NCI-H2196 treated with DMSO at 0.1 percent for 48 hours (cell line): ENCODE measurements around the gene CCDC39.

Source experiments
- DNase-seq: peaks from one replicate; lab custom pipeline; 2025; ENCODE audit not compliant: unreplicated experiment; lab: John Stamatoyannopoulos, UW

The CCDC39 gene

DNA sequence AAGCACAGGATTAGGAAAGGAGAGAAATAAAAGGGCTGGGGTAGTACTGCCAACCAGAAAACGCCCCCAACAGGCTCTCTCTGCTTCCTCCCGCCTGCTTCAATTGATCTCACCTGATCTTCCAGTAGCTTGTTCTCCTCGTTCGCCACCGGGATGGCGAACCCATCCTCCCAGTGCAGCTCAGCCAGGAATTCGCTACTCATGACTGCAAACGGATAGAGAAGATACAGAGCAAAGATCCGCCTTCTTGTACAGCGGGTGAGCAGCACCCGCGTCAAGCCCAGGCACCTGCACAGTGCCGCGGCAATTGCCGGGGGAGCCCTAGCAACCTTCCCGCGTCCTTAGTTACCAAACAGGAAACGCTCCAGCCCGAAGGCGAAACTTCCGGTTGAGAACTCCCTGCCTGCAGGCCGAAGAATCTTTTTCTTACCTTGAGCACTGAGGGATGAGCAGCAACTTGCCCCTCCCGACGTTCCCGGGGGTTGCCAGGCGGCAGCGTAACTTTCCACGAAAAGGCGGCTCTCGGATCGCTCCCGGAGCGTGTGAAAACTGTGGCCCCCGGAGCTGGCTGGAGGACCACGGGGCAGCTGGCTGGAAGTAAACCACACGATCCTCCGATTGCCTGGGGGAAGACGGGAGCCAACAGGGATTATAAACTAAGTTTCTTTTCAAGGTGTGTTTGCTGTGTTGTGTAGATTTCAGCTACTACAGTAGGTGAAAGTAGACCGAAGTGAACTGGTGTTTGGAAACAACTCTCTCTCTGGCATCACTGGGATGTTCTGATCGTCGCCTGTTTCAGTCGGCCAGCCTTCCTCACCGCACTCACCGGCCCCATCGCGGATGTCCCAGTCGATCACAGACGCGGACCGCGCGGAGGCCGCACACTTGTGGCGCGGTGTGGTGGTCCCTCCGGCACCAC is at the start of gene CCDC39:
Gene CCDC39, minus strand, starts transcription at position 312 of the 919 bp plus-strand sequence. Its CDS starts 109 bp downstream, at position 203.
- peak; percentile 67 for DNase-seq

DNA sequence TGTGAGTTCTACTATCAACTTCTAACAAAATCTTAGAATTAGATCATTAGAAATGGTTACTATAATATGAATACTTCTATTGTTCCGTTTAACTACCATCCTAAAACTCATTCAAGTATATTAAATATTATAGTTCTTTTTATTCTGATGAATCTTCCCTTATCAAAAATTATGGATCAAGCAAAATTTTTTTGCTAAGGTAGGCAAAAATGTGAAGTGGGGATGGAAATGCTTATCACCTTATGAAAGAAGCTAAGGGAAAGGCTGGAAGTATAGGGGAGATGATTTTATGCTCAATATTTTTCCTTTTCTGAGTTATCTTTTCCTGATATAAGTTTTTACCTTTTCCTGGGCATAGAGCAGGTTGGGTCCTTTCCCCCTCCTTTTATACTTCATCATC is 40.7 kb upstream of the CCDC39 start:
- DNase-seq = no peak

DNA sequence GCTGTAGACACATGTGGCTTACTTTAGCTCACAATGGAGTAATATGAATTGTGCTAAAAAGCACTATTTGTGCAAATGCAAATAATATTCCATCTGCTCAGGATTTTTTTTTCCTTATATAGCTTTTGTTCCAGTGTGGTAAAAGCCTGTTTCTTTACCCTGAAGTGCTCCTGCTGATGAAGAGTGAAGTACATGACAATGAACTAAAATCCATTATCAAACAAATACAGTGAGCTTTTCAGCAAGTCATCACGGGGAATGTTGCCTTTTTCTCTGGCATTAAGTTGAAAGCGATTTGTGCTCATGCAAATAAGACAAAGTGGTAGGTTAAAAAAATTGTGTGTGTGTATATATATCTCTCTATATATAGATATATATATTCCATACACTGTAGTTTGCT is 28.6 kb upstream of the CCDC39 start:
- DNase-seq = no peak

DNA sequence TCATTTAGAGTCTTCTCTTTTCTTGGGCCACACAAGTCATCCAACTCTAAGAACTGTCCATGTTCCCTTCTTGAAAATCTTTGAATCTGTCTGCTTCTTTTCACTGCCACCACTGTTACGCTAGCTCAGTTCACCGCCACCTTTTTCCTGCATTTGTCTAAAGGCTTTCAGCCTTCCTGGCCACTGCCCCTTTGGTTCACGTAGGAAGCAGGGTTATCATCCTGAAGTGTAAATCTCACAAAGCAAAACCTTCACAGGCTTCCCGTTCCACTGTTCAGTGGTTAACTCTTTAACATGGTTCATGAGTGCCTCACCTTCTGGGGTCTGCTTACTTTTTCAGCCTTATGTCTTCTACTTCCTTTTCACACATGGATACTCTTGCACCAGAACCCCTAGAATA is 26.3 kb upstream of the CCDC39 start:
- no peak for DNase-seq

DNA sequence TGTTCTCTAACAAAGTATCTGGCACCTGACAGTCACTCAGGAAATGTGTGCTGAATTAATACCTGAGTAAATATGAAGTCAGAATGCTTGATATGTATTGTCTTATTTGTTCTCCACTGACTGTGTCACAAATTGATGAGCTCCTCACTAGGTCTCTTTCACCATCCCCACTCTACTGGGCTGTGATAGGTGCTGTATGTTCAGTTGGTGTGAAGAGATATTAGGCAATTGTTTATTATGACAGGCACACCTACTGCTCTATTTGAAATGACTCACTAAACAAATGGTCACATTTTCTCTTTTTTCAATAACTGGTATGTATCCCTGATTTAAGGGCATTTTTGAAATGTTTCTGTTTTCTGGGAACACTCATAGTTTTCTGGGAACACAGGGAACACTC is 25.2 kb upstream of the CCDC39 start:
- no peak for DNase-seq

DNA sequence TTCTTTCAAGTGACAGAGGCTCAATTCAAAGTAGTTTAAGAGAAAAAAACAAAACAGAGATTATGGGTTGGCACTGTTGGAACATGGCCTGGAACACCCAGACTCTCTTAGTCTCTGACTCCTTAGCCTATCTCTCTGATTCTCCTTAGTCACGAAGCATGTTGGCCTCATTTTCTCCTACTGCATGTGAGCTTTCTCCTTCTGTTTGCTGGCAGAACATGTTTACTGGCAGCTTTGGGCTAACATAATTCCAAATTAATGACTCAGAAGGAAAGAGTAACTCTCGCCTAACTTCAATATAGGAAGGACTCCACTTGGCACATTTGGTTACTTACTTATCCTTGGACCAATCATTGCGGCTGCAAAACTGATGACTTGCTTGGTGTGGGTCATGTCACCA is 21.7 kb upstream of the CCDC39 start:
- DNase-seq = no peak

DNA sequence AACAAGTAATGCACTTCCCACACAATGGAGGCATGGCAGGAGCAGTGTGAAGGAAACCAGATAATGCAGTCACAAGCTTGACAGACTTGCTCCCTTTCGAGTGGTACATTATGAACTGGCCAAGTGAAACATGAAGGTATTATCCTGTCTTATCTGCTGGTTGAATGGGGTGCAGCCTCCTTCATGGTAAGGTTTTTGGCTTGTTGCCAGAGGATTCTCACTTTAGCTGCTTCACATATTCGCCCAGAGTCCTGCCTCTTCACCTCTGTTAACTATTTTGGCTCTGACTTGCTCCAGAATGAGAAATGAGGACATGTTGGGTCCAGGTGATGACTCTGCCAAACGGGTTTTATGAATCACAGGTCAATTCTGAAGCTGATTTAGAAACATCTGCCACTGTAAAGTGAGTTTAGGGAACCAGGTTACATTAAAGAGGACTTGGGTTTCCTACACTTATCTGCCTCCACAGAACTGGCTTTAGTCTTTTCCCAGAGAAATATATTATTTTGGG is 19.5 kb upstream of the CCDC39 start:
- no peak for DNase-seq

DNA sequence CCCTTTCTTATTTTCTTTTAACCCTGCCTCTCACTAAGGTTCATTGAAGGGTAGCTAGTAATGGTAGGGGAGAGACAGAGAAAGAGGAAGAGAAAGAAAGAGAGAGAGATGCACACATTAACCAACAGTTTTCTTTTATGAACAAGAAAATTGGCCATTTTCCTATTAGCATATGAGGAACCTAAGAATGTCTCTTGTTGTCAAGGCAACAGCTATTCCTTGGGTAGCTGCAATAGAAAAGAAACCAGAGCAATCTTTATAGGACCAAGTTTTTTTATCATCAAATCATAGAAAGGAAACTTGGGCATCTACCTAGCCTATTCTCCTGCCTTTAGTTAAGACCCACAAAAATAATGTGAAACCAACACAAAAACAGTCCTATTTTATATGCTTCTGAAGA is 15.0 kb upstream of the CCDC39 start:
- DNase-seq = no peak

DNA sequence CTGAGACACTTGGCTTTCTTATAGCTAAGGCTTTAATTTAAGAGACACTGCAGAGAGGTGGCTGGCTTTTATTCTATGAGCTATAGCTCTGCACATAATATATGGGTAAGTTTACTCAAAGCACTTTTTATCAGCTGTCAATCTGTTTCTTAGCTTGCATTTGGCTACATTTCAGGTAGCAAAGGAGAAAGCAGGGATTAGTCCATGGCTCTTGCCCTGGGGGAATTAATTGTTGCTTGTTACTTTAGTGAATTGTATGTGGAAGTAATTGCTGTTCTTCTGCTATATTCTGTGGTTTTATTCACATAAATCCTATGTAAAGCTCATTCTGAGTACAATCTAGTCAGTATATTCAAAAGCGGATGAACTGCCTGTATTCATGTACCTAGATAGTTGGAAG is 14.4 kb upstream of the CCDC39 start:
- no peak for DNase-seq

DNA sequence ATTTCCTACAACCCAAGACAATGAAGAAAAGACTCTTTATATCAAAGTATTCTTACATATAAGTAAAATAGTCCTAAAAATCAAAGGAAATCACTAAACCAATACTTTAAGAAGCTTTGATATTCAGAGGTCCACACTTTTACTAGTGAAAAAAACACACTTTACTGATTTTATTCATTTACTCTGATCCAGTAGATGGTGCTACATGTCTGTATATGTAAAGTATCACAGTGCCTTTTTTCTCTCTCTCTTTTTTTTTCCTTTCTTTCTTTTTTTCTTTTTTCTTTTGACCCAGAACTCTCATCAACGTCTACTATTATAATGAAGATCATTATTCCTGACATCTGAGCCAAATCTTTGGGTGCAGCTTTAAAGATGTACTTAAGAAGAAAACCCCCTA is 10.8 kb upstream of the CCDC39 start:
- DNase-seq = no peak

DNA sequence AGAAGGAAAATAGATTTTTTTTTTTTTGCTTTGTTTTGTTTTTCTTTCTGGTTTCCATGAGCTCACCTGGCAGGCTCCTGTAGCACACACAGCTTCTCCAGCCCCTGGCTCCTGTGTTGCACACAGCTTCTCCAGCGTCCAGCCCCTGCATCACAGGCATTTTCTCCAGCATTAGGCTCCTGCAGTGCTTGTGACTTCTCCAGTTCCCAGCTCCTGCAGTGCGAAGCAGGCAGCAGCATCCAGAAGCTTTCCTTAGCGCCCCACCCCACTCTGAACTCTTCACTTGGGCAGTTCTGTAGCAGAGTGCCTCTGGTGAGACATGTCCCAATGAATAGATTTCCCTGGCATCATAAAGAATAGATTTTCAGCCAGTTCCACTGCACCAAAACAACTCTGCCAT is 5.5 kb upstream of the CCDC39 start:
- DNase-seq = no peak

DNA sequence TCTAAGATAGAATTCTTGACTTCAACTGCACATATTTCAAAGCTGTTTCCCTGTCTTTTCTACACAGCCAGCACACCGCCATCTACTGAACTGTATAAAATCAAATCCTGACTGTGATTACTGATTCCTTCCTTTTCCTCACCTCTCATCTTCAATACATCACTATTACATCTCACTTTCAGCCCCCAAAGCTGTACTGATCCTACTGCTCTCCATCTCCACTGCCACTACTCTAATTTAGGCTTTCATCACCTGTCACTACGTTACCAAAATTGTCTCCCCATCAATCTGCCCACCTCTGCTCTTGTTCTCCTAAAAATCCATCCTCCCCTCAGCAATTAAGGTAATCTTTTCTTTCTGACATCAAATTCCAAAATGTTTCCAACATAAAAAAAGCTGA is 4.5 kb upstream of the CCDC39 start:
- no peak for DNase-seq

DNA sequence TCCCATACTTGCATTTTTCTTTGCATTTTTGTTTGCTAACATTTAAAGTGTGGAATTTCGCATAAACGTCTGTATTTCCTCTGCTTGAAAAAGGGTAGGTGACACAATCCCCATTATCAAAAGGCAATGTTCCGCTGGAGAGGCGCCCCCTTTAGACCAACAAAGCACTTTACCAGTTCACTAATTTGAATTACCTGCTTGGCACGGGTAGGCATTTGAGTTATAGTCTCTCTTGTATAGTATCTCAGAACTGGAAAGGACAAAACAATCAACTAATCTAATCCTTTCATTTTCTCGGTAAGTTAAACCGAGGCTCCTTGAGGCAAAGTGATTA is 775 bp upstream of the CCDC39 start:
- DNase-seq = peak; percentile 61

DNA sequence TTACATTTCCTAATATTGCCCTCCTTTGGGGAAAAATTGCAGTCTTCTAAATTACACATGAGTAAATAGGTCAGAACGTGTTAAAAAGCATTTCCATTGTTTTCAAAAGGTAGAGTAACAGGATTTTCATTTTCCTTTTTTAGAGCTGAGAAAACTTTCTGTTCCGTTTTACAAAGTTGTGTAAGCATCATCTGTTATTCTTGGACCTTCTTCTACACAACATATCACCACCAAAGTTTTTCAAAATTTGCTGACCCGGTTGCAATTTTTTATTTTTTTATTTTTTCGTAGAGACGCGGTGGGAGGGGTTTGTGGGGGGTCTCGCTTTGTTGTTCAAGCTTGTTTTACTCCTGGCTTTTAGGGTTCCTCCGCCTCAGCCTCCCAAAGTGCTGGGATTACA is 1.1 kb downstream of the CCDC39 start:
- DNase-seq = no peak

DNA sequence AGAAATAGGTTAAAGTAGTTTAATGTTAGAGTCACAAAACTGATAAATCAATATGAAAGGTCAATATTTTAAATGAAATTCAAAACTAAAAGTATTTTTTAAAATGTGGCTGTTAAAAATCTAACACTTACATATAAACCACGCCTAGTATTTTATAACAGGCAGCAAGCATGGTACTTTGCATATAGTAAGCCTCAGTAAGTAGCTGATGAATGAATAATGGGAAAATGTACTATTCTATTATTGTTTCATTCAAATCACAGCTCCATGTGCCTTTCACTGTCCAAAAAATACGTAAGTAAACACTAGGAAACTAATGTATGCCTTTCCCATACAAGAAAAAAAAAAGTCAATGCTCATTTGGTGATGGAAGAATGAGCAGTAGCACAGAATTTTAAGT is 17.8 kb downstream of the CCDC39 start:
- no peak for DNase-seq

DNA sequence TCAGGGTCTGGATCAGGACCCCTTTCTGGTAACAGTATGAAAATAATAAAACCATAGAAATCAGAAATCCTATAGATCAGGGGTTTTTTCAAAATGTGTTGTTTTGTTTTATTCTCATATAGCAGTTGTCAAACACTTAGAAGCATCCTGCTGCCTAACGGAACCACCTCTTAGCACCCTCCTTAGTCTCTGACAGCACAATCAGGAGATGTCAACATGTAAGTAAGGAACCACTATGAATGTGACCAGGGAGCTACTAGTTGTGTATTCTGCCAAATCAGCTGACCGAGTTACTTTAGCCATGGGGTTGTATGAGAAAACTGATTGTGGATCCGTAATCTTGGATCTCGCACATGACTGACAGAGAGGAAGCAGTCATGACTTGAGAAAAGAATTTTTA is 22.2 kb downstream of the CCDC39 start:
- no peak for DNase-seq

DNA sequence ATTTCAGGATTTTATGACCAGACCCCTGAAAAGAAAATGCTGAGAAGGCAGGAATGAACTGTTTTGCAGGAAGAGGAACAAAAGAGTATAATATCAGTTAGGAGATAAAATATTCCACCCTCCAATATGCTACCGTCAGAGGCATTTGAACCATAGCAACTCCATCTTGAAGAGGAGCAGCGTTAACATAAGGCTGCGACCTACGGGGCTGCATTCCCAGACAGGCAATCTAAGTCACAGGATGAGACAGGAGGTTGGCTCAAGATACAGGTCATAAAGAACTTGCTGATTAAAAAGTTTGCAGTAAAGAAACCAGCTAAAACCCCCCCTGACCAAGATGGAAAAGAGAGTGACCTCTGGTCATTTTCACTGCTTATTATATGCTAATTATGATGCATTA is 22.9 kb downstream of the CCDC39 start:
- DNase-seq = no peak

DNA sequence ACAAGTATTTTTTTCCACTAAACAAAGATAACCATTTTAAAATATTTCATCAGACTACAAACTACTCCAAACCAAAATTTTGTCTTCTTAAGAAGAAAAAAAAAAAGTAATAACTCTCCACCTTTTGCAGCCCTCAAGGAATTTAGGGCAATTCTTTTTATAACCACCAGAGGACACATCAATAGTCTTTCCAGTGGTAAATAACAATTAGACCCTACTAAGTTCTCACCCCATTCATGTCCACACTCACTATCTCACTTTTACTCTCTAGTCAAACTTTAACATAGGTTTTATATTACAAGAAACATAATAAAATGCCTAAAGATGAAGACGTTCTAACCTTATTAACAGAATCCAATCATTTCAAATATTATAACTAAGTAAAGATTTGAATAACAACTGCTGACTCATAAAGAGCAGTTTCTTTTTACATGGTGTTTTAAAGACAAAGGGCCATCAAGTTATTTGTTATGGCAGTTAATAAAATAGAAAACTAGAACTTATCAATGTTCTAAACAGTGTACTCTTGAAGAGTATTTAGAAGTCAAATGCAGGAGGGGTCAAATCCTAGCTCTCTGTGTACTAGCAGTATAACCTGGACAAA is 33.0 kb downstream of the CCDC39 start:
- DNase-seq = no peak

DNA sequence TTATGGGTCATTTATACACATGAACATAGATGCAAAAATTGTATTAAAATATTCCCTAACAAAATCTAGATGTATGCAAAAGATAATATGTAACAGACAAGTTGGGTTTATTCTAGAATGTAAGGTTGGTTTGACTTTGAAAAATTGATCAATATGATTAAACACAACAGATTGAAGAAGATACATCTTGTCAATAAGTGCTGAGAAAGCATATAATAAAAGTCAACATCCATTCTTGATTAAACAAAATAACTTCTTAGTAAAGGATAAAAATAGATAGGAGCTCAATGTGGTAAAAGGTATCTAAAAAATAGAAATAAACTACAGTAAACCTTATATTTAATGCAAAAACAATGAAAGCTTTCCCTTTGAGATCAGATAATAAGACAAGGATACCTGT is 38.3 kb downstream of the CCDC39 start:
- no peak for DNase-seq

DNA sequence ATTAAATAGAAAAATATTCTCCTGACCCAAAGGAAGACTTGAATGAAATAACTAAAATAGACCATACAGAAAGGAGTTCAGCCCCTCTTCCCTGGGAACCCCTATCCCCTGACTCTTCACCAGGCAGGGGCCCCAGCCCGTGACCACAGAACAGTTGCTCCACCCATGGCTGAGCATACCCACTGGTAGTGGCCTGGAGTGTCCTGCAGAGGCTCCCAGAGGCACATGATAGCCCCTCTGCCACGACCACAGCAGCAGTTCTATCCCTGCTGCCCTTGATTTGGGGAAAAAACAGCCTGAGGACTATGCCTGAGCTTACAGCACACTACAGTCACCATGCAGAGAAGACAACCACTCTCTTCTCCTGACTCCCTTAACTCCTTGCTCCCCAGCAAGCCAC is 45.6 kb downstream of the CCDC39 start:
- DNase-seq = no peak

DNA sequence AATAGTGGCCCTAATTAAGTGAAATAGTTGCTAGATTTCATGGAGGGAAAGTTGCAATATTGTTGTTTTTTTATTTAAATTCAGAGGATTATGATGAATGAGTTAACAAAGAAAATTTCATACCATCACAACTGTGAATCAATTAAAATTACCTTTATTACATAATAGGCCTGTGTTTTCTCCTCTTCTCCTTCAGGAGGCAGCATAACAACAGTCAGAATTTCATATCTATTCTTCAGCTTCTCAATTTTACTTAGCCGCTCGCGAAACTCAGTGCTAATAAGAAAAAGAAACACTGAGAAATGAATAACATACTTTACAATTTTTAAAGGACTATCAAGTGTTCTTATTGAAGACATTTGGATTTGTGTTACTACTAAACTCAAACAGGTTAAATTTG is 48.0 kb downstream of the CCDC39 start:
- no peak for DNase-seq

DNA sequence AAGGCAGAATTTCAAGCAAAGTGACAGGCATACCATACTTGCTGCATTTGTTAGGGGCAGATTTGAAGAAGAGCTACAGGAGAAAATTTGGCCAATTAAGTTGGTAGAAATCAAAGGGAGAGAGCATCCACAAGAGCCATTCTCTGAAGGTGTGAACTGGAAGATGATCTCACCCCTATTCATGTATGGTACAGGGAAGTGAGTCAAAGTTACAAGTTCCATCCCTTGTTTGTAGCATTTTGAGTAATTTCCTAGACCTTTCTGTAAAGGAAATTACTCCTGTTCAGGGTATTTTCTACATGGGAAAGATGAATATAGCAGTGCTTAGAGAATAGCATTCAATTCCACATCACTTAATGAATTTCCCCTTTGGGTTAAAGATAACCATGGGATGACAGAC is 48.9 kb downstream of the CCDC39 start:
- DNase-seq = no peak

DNA sequence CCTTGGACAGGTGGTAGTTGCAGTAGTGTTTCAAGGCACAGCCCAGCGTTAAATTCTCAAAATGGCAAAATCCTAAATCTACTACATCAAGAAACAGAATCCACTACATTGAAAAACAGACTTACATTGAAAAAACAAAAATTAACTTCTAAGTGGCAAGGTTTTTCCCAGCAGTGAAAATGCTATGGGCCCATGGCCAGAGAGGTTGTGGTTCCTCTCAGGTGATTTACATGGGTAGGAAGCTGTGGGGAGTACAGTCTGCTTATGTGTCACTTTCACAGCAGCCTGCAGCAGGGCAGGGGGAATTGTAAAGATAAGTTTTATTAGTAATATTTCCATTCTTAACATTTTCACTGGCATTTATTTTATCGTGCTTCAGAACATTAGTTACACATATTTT is 52.4 kb downstream of the CCDC39 start:
- no peak for DNase-seq
